ENCODE data around the gene ING1.
A peak's percentile ranks its signal among the peaks of the same experiment; 100 is the strongest.
"Not testable (repeated sequence)": the region's sequence is repeated elsewhere in the genome, so short reads cannot be mapped to it uniquely, and the experiment has no call there.

Gene ING1

GRCh38 chr13:110719036-110719710, 5.7 kb downstream of the ING1 start:
- no peak for DNase-seq

- DNase-seq, result no peak
Measured at GRCh38 chr13:110722971-110723370, 9.5 kb downstream of the ING1 start.

DNA sequence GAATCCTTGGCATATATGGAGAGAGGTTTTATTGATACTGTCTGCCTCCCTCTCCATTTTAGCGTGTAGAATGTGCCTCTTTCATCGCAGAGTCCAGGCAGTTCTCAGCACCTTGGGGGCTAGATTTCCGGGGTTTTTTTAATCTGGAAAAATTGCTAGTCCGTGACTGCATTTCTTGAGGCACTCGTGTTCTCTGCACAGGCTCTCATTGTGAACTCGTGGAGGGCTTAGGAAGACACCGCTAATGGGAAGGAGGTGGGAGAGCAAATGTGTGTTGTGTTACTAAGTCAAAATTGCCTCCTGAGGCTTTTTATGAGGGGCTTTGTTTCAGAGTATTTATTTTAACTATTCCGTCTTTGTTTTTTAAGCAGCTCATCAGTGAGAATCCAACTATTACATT, 10.1 kb downstream of the ING1 start:
- DNase-seq, result no peak

GRCh38 chr13:110726153-110726552, 12.7 kb downstream of the ING1 start:
- not testable (repeated sequence) for DNase-seq

DNA sequence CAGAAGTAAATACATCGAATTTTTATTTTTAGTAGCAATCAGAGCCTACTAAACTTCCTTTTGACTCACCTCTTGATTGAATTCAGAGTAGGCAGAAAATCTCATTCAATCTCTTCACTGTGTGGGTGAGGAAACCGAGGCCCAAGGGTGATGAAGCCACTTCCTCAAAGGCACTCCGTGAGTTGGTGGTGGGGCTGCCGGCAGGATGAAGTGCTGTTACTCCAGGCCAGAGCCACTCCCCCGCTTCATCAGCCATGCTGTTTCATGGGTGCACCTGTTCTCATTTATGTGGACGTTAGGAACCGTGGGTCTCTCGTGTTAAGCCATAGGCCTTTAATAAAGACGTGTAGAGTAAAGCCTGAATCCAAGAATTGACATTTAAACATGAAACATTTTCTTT, 13.2 kb downstream of the ING1 start:
- peak in 1 of 4 experiments; percentile 7 for DNase-seq

GRCh38 chr13:110731072-110731471, 17.6 kb downstream of the ING1 start:
- no peak for DNase-seq

GRCh38 chr13:110734561-110734960, 21.1 kb downstream of the ING1 start:
- no peak for DNase-seq

DNA sequence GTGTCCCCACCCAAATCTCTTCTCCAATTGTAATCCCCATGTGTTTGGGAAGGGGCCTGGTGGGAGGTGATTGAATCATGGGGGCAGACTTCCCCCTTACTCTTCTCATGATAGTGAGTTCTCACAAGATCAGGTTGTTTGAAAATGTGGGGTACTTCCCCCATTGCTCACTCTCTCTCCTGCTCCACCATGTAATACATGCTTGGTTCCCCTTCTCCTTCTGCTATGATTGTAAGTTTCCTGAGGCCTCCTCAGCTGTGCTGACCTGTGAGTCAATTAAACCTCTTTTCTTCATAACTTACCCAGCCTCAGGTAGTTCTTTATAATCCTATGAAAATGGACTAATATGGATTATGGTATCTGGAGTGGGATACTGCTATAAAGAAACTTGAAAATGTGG, 24.1 kb downstream of the ING1 start:
- no peak for DNase-seq

- DNase-seq, result no peak
Measured at GRCh38 chr13:110743687-110744086, 30.2 kb downstream of the ING1 start.

DNA sequence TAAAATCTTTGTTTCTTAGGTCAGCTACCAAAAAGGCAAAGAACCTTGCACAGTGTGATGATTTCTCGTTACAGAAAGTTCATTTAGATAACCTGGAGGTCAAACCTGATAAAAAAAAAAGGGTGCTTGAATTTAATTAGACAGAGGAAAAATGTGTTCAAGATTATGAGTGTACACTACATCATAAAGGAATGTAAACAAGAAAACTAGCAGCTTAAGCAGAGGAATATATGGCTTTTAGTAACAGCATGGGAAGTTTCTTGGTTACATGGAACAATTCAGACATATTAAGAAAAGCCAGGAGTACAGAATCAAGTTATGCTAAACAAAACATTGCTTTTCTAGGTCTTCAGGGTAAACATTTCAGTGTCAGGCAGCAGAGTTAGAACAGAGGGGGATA, 32.9 kb downstream of the ING1 start:
- DNase-seq, result no peak

DNA sequence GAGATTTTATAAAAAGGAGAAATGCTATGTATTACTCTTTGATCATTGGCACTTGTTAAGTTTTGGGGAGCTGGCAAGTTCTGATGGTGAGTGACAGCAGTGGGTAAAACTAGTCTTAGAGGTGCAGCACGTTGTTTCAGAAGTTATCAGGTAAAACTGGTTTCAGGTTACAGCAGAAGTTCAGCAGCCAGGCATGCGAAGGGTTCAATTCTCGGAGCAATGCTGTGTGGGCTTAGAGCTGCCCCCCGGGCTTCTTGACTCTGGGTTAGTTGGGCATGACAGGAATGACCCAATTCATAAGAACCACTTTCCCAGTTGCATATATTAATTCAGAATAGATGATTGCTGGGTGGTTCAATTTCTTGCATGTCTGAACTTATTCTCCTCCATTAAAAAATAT, 34.8 kb downstream of the ING1 start:
- no peak for DNase-seq

- DNase-seq, result no peak
Measured at GRCh38 chr13:110756219-110756631, 42.7 kb downstream of the ING1 start.

DNA sequence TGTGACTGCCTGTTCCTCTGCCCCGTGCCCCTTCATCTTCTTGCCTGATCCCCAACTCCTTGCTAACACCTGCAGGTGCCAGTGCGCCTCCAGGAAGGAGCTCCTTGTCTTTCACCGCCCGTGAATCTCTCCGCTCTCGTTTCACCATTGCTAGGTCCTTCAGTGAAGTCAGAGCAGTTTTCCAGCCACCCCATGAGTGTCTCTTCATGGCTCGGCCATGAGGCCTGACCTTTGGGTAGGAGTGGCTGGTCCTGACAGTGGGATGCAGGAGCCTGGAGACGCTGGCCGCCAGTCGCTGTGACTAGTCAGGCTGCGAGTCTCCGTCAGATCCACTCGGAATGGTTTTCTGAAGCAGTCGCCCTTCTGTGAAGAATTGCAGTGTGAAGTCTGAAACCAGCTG, 43.8 kb downstream of the ING1 start:
- DNase-seq, result no peak

GRCh38 chr13:110758195-110758805, 44.8 kb downstream of the ING1 start:
- no peak for DNase-seq

GRCh38 chr13:110759710-110760109, 46.2 kb downstream of the ING1 start:
- DNase-seq, result no peak

DNA sequence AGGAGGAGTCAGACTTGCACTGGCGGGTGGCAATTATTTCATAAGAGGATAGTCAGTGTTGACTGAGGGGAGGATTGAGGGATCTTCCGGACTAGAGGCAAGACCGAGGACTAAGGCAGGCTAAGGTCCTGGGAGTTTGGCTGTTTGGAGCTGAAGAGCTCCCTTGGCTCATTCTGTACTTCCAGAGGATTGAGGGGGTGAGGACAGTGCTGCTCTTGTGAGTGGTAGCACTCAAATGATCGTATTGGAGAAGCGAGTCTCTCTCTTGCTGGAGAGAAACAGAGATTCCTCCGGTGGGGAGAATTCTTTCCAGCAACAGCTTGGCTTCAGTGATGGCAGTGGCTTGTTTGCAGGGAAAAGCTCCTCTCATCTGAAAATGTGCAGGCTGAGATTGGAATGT, 47.1 kb downstream of the ING1 start:
- no peak for DNase-seq

DNA sequence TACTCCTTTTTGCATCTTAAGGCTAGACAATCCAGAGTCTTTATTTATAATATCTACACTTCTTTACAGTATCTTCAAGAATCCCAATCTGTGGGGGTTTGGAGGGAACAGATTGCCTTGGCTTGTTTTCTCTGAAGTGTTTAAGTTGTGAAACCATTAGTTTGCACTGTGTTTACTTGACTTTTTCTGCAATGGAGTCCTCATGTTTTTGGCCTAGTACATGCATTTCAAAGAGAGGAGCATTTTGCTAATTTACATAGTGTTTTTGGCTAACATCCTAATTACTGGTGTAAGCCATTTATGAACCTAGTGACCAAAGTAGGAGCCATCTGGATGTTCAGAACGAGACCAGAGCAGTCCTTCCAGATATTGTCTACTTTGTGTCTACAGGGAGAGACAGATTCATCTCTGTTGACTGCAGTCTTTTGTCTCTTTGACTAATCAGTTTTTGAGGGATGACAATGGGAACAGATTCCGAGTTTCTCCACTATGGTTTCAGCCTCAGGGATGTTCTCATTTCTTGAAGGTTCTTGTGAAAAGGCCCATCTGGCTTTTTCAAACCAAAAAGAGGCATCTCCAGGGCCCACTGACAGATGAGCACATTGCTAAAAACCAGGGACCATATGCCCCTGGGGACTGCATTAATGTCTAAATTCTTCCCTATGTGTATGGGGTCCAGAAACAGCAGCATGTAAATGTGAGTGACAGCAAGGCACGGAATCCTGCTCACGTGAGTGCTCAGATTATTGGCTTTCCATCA, 53.4 kb downstream of the ING1 start:
- no peak for DNase-seq

GRCh38 chr13:110767476-110767875, 54.0 kb downstream of the ING1 start:
- DNase-seq, result no peak

DNA sequence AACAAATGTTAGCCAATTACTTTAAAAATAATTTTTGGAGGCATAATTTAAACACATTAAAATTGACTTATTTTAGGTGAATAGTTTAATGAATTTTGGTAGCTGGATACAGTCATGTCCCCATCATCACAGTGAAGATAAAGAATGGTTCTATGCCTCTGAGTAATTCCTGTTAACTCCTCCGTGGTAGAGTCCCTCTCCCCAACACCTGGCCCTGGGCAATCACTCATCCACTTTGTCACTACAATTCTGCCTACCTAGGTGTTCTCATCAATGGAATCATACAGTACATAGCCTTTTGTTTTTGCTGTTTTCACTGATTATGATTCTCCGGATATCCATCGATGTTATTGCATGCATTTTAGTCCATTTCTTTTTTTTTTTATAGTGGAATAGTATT, 55.6 kb downstream of the ING1 start:
- no peak for DNase-seq

DNA sequence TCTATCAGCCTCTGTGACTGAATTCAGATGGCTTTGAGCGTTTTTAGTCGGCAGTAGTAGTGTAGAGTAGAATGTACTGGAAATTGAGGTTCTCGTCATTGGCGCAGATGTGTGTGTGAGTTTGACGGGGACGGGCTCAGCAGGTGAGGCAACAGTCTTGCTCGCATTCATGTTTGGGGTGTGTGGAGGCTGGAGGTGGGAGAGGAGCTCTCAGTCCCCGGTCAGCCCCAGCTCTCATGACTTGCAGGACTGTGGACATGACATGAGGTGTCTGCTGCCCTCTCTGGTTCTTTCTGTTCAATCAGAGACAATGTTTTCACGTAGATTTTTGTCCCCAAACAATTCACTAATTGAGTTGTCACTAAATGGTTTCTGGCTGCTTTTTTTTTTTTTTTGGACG, 57.2 kb downstream of the ING1 start:
- no peak for DNase-seq

- DNase-seq, result no peak
Measured at GRCh38 chr13:110771194-110771593, 57.7 kb downstream of the ING1 start.

- DNase-seq, result no peak
Measured at GRCh38 chr13:110772091-110772984, 58.8 kb downstream of the ING1 start.

All from activated CD4-positive, CD25-positive, alpha-beta regulatory T cell (primary cell).